NCI-H510A treated with DMSO at 0.1 percent for 48 hours (cell line): ENCODE measurements around the gene ANKMY1.

Experiments used
- DNase-seq: peaks from one replicate; lab custom pipeline; 2025; lab: John Stamatoyannopoulos, UW

Gene ANKMY1

GRCh38 chr2:240520130-240520973, 37.4 kb downstream of the ANKMY1 start:
- DNase-seq, result no peak

- DNase-seq, result no peak
Measured at GRCh38 chr2:240519396-240520129, 38.2 kb downstream of the ANKMY1 start.

- no peak for DNase-seq
Measured at GRCh38 chr2:240518981-240519380, 38.8 kb downstream of the ANKMY1 start.

GRCh38 chr2:240517342-240517741, 40.4 kb downstream of the ANKMY1 start:
- no peak for DNase-seq

GRCh38 chr2:240514631-240515030, 43.2 kb downstream of the ANKMY1 start:
- no peak for DNase-seq

- no peak for DNase-seq
Measured at GRCh38 chr2:240513549-240514287, 44.1 kb downstream of the ANKMY1 start.

GRCh38 chr2:240512666-240513535, 44.9 kb downstream of the ANKMY1 start:
- DNase-seq, result no peak

GRCh38 chr2:240512109-240512485, 45.7 kb downstream of the ANKMY1 start:
- DNase-seq, result no peak

- no peak for DNase-seq
Measured at GRCh38 chr2:240511351-240512108, 46.3 kb downstream of the ANKMY1 start.

- DNase-seq, result no peak
Measured at GRCh38 chr2:240510513-240511210, 47.1 kb downstream of the ANKMY1 start.

GRCh38 chr2:240509667-240510512, 47.9 kb downstream of the ANKMY1 start:
- DNase-seq, result no peak

GRCh38 chr2:240508832-240509545, 48.8 kb downstream of the ANKMY1 start:
- no peak for DNase-seq

- no peak for DNase-seq
Measured at GRCh38 chr2:240507778-240508251, 50.0 kb downstream of the ANKMY1 start.

GRCh38 chr2:240507060-240507777, 50.6 kb downstream of the ANKMY1 start:
- no peak for DNase-seq

GRCh38 chr2:240506406-240507059, 51.3 kb downstream of the ANKMY1 start:
- no peak for DNase-seq

GRCh38 chr2:240505910-240506309, 51.9 kb downstream of the ANKMY1 start:
- no peak for DNase-seq

GRCh38 chr2:240503848-240504247, 53.9 kb downstream of the ANKMY1 start:
- DNase-seq, result no peak
